HCT116 (cell line): ENCODE results near the gene HMG20A. TPM values are rescaled to one million over a fixed set of nuclear protein-coding genes. Genes with fewer than 3 reads are reported as not detected.
A peak's percentile ranks its signal among the peaks of the same experiment; 100 is the strongest.

Experiments
- ATAC-seq: fragments of 200-7000 bp; cut with Tn5 transposase; 2 replicates; pipeline ENCODE4 v1.9.1; 2020; ENCODE audit warnings: mild to moderate bottlenecking, moderate library complexity
- BruUV-seq: library from RNA; stranded (reverse); fragments of 400-500 nt; replicated peaks from 2 replicates; lab custom pipeline; 2021; lab: Mats Ljungman, UMichigan
- CTCF ChIA-PET: fragments of 300-600 bp; sonication (Branson Sonifier 250); formaldehyde crosslinking; loops from one replicate; lab custom pipeline; 2021; ENCODE audit warnings: antibody characterized with exemption; lab: Charles Lee
- POLR2A ChIA-PET: fragments of 300-600, 350-600 bp; sonication (Branson Sonifier 250); formaldehyde crosslinking; loops from one replicate; lab custom pipeline; 2021; ENCODE audit warnings: antibody characterized with exemption; lab: Charles Lee
- RAD21 ChIA-PET, 2 experiments: fragments of 300-600 bp; sonication (Branson Sonifier 250); formaldehyde crosslinking; loops; one replicate each; lab custom pipeline; 2023; ENCODE audit warnings: low total read pairs in 2 of 2; ENCODE audit not compliant: uncharacterized antibody in 2 of 2, unreplicated experiment in 2 of 2, low non-redundant PET in 1 of 2; lab: Charles Lee
- DNase-seq: peaks from one replicate; pipeline ENCODE4 v3.0.0-alpha.2; 2010; ENCODE audit warnings: low read depth, low spot score
- H2AFZ ChIP-seq: fragments of 200-600 bp; shearing (Covaris generic), sonication (generic); 2 replicates; pipeline ENCODE4 v1.6.1; 2017; ENCODE audit warnings: low read depth, mixed run types, mixed read lengths, antibody characterized with exemption, low read length; ENCODE audit not compliant: poor library complexity, severe bottlenecking
- H3K27ac ChIP-seq: 2 replicates; pipeline ENCODE4 v1.5.1; 2012; ENCODE audit warnings: low read depth, low read length
- H3K27me3 ChIP-seq: fragments of 200-600 bp; sonication (generic); 2 replicates; pipeline ENCODE4 v1.6.1; 2016; ENCODE audit warnings: mixed run types, low read length, mixed read lengths; ENCODE audit not compliant: insufficient read depth
- H3K36me3 ChIP-seq, 2 experiments: fragments of 200-500 bp in 1 of 2; fragments of 200-600 bp in 1 of 2; sonication (Bioruptor generic) in 1 of 2; sonication (generic) in 1 of 2; 2 replicates each; pipeline versions ENCODE4 v1.5.1 to v1.6.1; 2014 to 2016; ENCODE audit warnings: low read length in 2 of 2, inconsistent platforms in 1 of 2, mixed read lengths in 1 of 2, mixed run types in 1 of 2; ENCODE audit not compliant: insufficient read depth in 2 of 2, control insufficient read depth in 1 of 2
- H3K4me1 ChIP-seq, 2 experiments: fragments of 200-600 bp in 1 of 2; sonication (generic) in 1 of 2; 2 replicates each; pipeline versions ENCODE4 v1.5.1 to v1.6.1; 2012 to 2017; ENCODE audit warnings: low read length in 2 of 2, inconsistent platforms in 1 of 2, mild to moderate bottlenecking in 1 of 2, mixed read lengths in 1 of 2, mixed run types in 1 of 2, moderate library complexity in 1 of 2; ENCODE audit not compliant: insufficient read depth in 2 of 2, control insufficient read depth in 1 of 2
- H3K4me2 ChIP-seq: fragments of 200-600 bp; sonication (generic); 2 replicates; pipeline ENCODE4 v1.6.1; 2017; ENCODE audit warnings: mixed run types, low read length, mixed read lengths
- H3K4me3 ChIP-seq, 2 experiments: fragments of 200-600 bp in 1 of 2; sonication (generic) in 1 of 2; replicated peaks in 1 of 2; 2 replicates each; pipeline ENCODE4 v1.5.1; 2011 to 2016; ENCODE audit warnings: low read length in 2 of 2, control low read depth in 1 of 2, low read depth in 1 of 2, mild to moderate bottlenecking in 1 of 2, mixed read lengths in 1 of 2, mixed run types in 1 of 2
- H3K79me2 ChIP-seq: fragments of 200-600 bp; sonication (generic); 2 replicates; pipeline ENCODE4 v1.6.1; 2017; ENCODE audit warnings: mild to moderate bottlenecking, mixed run types, low read length, moderate library complexity, mixed read lengths; ENCODE audit not compliant: insufficient read depth
- H3K9ac ChIP-seq: fragments of 200-600 bp; sonication (generic); 2 replicates; pipeline ENCODE4 v1.6.1; 2016; ENCODE audit warnings: low read length, mixed read lengths
- H3K9me2 ChIP-seq: fragments of 200-600 bp; sonication (generic), shearing (Covaris generic); 2 replicates; pipeline ENCODE4 v1.6.1; 2017; ENCODE audit warnings: mixed run types, mild to moderate bottlenecking, moderate library complexity; ENCODE audit not compliant: insufficient read depth
- H3K9me3 ChIP-seq, 2 experiments: fragments of 200-500 bp in 1 of 2; fragments of 200-600 bp in 1 of 2; sonication (Bioruptor generic) in 1 of 2; sonication (generic) in 1 of 2; 2 replicates each; pipeline ENCODE4 v1.6.1; 2014 to 2017; ENCODE audit warnings: low read length in 2 of 2, mixed read lengths in 2 of 2, inconsistent platforms in 1 of 2, low read depth in 1 of 2, mild to moderate bottlenecking in 1 of 2, mixed run types in 1 of 2, moderate library complexity in 1 of 2; ENCODE audit not compliant: control insufficient read depth in 1 of 2, insufficient read depth in 1 of 2
- H4K20me1 ChIP-seq: fragments of 200-600 bp; sonication (generic), shearing (Covaris generic); 2 replicates; pipeline ENCODE4 v1.6.1; 2017; ENCODE audit warnings: mixed run types, mild to moderate bottlenecking, moderate library complexity; ENCODE audit not compliant: insufficient read depth
- ATF3 ChIP-seq: IDR thresholded peaks from 2 replicates; pipeline ENCODE4 v1.6.1; 2012
- CEBPB ChIP-seq: IDR thresholded peaks from 2 replicates; pipeline ENCODE4 v1.6.1; 2012; ENCODE audit warnings: low read depth
- EGR1 ChIP-seq: IDR thresholded peaks from 2 replicates; pipeline ENCODE4 v1.6.1; 2012; ENCODE audit warnings: low read depth
- EZH2 ChIP-seq: fragments of 200-600 bp; sonication (generic); IDR thresholded peaks from 2 replicates; pipeline ENCODE4 v1.6.1; 2017; ENCODE audit warnings: antibody characterized with exemption, mixed run types
- FOSL1 ChIP-seq: IDR thresholded peaks from 2 replicates; pipeline ENCODE4 v1.6.1; 2012; ENCODE audit warnings: low read depth
- POLR2A ChIP-seq: IDR thresholded peaks from 2 replicates; pipeline ENCODE4 v1.7.0; 2011; ENCODE audit warnings: borderline replicate concordance; ENCODE audit not compliant: insufficient read depth, insufficient read length; ENCODE audit errors: extremely low read depth
- RAD21 ChIP-seq: IDR thresholded peaks from 2 replicates; pipeline ENCODE4 v1.6.1; 2012; ENCODE audit warnings: low read depth, mild to moderate bottlenecking
- SRF ChIP-seq: IDR thresholded peaks from 2 replicates; pipeline ENCODE4 v1.6.1; 2012; ENCODE audit warnings: low read depth
- TCF7L2 ChIP-seq: IDR thresholded peaks from 2 replicates; pipeline ENCODE4 v1.7.0; 2011; ENCODE audit warnings: borderline replicate concordance, inconsistent platforms; ENCODE audit not compliant: insufficient read depth, insufficient read length; ENCODE audit errors: extremely low read depth
- YY1 ChIP-seq: IDR thresholded peaks from 2 replicates; pipeline ENCODE4 v1.6.1; 2011; ENCODE audit warnings: low read length, low read depth, moderate library complexity, mild to moderate bottlenecking; ENCODE audit not compliant: insufficient replicate concordance; ENCODE audit errors: extremely low read depth
- ZFX ChIP-seq: fragments of 450-650 bp; IDR thresholded peaks from 2 replicates; pipeline ENCODE4 v1.6.1; 2017
- ZNF274 ChIP-seq: fragments of 200-500 bp; sonication (Bioruptor generic); IDR thresholded peaks from 2 replicates; pipeline ENCODE4 v1.6.1; 2014; ENCODE audit warnings: mild to moderate bottlenecking, low read depth, low read length, inconsistent platforms
- intact Hi-C: fragments of 100-400 bp; cut with micrococcal nuclease; formaldehyde crosslinking; loops from 2 replicates; pipeline ENCODE4 v1.10.0; 2022
- total RNA-seq: library from RNA; stranded (reverse); gene quantifications from one replicate; pipeline ENCODE4 v1.2.1, GENCODE V29; 2021; ENCODE audit not compliant: unreplicated experiment
- TF ChIP-seq, protein P1 (sequence below): IDR thresholded peaks from 2 replicates; pipeline ENCODE4 v1.6.1; 2011; ENCODE audit warnings: mild to moderate bottlenecking, low read length, moderate library complexity; ENCODE audit not compliant: insufficient replicate concordance; ENCODE audit errors: extremely low read depth
- TF ChIP-seq, protein P2 (sequence below), 3 experiments: fragments of 200-600 bp in 1 of 3; sonication (generic) in 1 of 3; IDR thresholded peaks in 2 of 3; conservative IDR thresholded peaks in 1 of 3; 2 replicates each; pipeline ENCODE4 v1.5.1; 2012 to 2017; ENCODE audit warnings: low read depth in 2 of 3, low read length in 2 of 3, antibody characterized with exemption in 1 of 3, borderline replicate concordance in 1 of 3, control low read depth in 1 of 3, mild to moderate bottlenecking in 1 of 3, mixed read lengths in 1 of 3, mixed run types in 1 of 3, moderate library complexity in 1 of 3; ENCODE audit not compliant: insufficient read depth in 1 of 3
- TF ChIP-seq, protein P3 (sequence below): IDR thresholded peaks from 2 replicates; pipeline ENCODE4 v1.6.1; 2012

HMG20A gene
- total RNA-seq, 1 experiment from 2014 or later: 37.7 TPM

GRCh38 chr15:77421370-77421700, 647 bp downstream of the HMG20A start:
- CTCF ChIA-PET: no interaction called here
- H2AFZ ChIP-seq: no peak overlapping the region

GRCh38 chr15:77425104-77425503, 4.4 kb downstream of the HMG20A start:
- no peak for DNase-seq
- POLR2A ChIA-PET: no interaction called here
- H3K9me3 ChIP-seq: no peaks in the 10 kb centered on the region
- RAD21 ChIA-PET: no interaction called here
- H3K4me3 ChIP-seq: no peak overlapping the region
- intact Hi-C loops: no loop called here
- no peak overlapping the region for H2AFZ ChIP-seq
- H3K4me2 ChIP-seq: no peak overlapping the region
- H3K27ac ChIP-seq: no peak overlapping the region
- H3K27me3 ChIP-seq: no peaks in the 10 kb centered on the region
- peaks cover 80% of the 10 kb centered on the region for H3K79me2 ChIP-seq
- CTCF ChIA-PET: no interaction called here
- H3K9me2 ChIP-seq: no peaks in the 10 kb centered on the region; the same call in 1 of the 2 replicates
- BruUV-seq: no TSS peak
- no peak overlapping the region for H3K9ac ChIP-seq
- H3K36me3 ChIP-seq: no peaks in the 10 kb centered on the region
- no peaks in the 10 kb centered on the region; the same call in 1 of the 2 replicates for H4K20me1 ChIP-seq
- H3K4me1 ChIP-seq: peaks cover 5 to 6% of the 10 kb centered on the region in 2 experiments; a peak in 3 of 4 replicates
- TF ChIP-seq FOSL1 (no peak), ZNF274 (no peak), ZFX (no peak), TCF7L2 (no peak), RAD21 (no peak), POLR2A (no peak), EZH2 (no peak), EGR1 (no peak), ATF3 (no peak), YY1 (no peak), CEBPB (no peak)
- TF ChIP-seq, protein P1, sequence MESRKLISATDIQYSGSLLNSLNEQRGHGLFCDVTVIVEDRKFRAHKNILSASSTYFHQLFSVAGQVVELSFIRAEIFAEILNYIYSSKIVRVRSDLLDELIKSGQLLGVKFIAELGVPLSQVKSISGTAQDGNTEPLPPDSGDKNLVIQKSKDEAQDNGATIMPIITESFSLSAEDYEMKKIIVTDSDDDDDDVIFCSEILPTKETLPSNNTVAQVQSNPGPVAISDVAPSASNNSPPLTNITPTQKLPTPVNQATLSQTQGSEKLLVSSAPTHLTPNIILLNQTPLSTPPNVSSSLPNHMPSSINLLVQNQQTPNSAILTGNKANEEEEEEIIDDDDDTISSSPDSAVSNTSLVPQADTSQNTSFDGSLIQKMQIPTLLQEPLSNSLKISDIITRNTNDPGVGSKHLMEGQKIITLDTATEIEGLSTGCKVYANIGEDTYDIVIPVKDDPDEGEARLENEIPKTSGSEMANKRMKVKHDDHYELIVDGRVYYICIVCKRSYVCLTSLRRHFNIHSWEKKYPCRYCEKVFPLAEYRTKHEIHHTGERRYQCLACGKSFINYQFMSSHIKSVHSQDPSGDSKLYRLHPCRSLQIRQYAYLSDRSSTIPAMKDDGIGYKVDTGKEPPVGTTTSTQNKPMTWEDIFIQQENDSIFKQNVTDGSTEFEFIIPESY: no peak
- TF ChIP-seq, protein P2, sequence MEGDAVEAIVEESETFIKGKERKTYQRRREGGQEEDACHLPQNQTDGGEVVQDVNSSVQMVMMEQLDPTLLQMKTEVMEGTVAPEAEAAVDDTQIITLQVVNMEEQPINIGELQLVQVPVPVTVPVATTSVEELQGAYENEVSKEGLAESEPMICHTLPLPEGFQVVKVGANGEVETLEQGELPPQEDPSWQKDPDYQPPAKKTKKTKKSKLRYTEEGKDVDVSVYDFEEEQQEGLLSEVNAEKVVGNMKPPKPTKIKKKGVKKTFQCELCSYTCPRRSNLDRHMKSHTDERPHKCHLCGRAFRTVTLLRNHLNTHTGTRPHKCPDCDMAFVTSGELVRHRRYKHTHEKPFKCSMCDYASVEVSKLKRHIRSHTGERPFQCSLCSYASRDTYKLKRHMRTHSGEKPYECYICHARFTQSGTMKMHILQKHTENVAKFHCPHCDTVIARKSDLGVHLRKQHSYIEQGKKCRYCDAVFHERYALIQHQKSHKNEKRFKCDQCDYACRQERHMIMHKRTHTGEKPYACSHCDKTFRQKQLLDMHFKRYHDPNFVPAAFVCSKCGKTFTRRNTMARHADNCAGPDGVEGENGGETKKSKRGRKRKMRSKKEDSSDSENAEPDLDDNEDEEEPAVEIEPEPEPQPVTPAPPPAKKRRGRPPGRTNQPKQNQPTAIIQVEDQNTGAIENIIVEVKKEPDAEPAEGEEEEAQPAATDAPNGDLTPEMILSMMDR (IDR thresholded peaks at IDR 0.05 in 2 of 3, conservative IDR thresholded peaks at IDR 0.05 in 1 of 3; ENCODE audit: borderline replicate concordance in 1 of 3, insufficient read depth in 1 of 3, low read depth in 2 of 3, low read length in 2 of 3): no peak
- ATAC-seq: no peak

More at GRCh38 chr15:77421370-77421700, 647 bp downstream of the HMG20A start:
- RAD21 ChIA-PET: interaction anchor here in 1 of 2 experiments (0.6 kb wide), 1 partner anchor 155 kb away, joined by 6 read pairs; no protein-coding TSS in a partner anchor
- no peak for ATAC-seq
- POLR2A ChIA-PET: interaction anchor here (0.8 kb wide), 1 partner anchor 122 kb away, joined by 4 read pairs; no protein-coding TSS in a partner anchor
- TF ChIP-seq, protein P3, sequence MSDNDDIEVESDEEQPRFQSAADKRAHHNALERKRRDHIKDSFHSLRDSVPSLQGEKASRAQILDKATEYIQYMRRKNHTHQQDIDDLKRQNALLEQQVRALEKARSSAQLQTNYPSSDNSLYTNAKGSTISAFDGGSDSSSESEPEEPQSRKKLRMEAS: peak; percentile 2; the same call in 1 of the 2 replicates
- TF ChIP-seq SRF: no peak
- Histone ChIP-seq H3K4me2 (peak overlapping the region; percentile 73), H3K4me1 (peaks cover 16 to 22% of the 10 kb centered on the region in 2 experiments), H3K79me2 (peaks cover 76% of the 10 kb centered on the region), H3K9ac (peak overlapping the region; percentile 73), H3K27me3 (no peaks in the 10 kb centered on the region), H3K27ac (peak overlapping the region; percentile 89), H4K20me1 (no peaks in the 10 kb centered on the region; the same call in 1 of the 2 replicates), H3K9me3 (no peaks in the 10 kb centered on the region), H3K9me2 (no peaks in the 10 kb centered on the region; the same call in 1 of the 2 replicates), H3K4me3 (peak overlapping the region; percentile 70 to 73), H3K36me3 (no peaks in the 10 kb centered on the region)
- no peak for DNase-seq
- intact Hi-C loops: no loop called here
- TSS peak; percentile 63 for BruUV-seq
